ENCODE data around the gene NT5C1B.

DNA sequence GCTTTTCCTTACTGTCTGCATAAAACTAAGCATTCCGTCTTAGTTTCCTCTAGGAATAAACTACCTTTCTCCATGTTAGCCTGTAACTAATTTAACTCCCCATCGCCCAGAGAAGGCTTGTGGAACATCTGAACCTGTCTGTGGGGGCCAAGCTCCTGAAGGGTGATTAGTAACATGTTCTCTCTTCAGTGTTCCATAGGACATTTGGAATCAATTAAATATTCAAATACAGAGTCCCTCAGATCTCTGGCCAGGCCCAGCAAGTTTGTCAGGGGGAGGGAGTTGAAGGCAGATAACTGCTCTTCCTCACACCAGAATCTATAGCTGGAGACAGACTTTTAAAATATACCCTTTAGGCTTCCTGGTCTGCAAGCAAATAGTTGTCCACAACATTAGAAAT, 37.7 kb downstream of the NT5C1B start:
- TF ChIP-seq, protein P1, sequence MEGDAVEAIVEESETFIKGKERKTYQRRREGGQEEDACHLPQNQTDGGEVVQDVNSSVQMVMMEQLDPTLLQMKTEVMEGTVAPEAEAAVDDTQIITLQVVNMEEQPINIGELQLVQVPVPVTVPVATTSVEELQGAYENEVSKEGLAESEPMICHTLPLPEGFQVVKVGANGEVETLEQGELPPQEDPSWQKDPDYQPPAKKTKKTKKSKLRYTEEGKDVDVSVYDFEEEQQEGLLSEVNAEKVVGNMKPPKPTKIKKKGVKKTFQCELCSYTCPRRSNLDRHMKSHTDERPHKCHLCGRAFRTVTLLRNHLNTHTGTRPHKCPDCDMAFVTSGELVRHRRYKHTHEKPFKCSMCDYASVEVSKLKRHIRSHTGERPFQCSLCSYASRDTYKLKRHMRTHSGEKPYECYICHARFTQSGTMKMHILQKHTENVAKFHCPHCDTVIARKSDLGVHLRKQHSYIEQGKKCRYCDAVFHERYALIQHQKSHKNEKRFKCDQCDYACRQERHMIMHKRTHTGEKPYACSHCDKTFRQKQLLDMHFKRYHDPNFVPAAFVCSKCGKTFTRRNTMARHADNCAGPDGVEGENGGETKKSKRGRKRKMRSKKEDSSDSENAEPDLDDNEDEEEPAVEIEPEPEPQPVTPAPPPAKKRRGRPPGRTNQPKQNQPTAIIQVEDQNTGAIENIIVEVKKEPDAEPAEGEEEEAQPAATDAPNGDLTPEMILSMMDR (IDR thresholded peaks at IDR 0.05; ENCODE audit: low read depth, low read length): no peak
- no peak for TF ChIP-seq EZH2phosphoT487 (IDR thresholded peaks at IDR 0.05; ENCODE audit: low read depth)
